ENCODE measurements around the gene SYNM. TPM values are rescaled to one million over a fixed set of nuclear protein-coding genes. Genes with fewer than 3 reads are reported as not detected.
"Not testable (repeated sequence)": the region's sequence is repeated elsewhere in the genome, so short reads cannot be mapped to it uniquely, and the experiment has no call there.

SYNM gene
- total RNA-seq, 1 donor from 2014 or later, result 378 TPM

GRCh38 chr15:99110581-99111320 is 5.9 kb downstream of the SYNM start:
- no peak for DNase-seq
- Histone ChIP-seq H3K27me3 (ENCODE audit: low read depth) (no peaks in the 10 kb centered on the region), H3K9me3 (replicated peaks) (no peaks in the 10 kb centered on the region), H3K36me3 (peaks cover 14% of the 10 kb centered on the region), H3K27ac (replicated peaks) (peak overlapping the region; percentile 95), H3K4me1 (peaks cover 100% of the 10 kb centered on the region), H3K4me3 (peak overlapping the region; percentile 81)
- no peak for TF ChIP-seq CTCF (IDR thresholded peaks at IDR 0.05; ENCODE audit: borderline replicate concordance)
- intact Hi-C loops (cut with micrococcal nuclease), result no loop called here

- H3K27ac ChIP-seq (replicated peaks), result peak overlapping the region; percentile 95
- H3K4me3 ChIP-seq; H3K27me3 ChIP-seq (ENCODE audit: low read depth); intact Hi-C loops (cut with micrococcal nuclease); DNase-seq; H3K9me3 ChIP-seq (replicated peaks): not testable (repeated sequence)
- H3K4me1 ChIP-seq, result peaks cover 94% of the 10 kb centered on the region
- H3K36me3 ChIP-seq, result peaks cover 22% of the 10 kb centered on the region
Measured at GRCh38 chr15:99111641-99112040, 6.8 kb downstream of the SYNM start.

GRCh38 chr15:99113547-99114271 is 8.8 kb downstream of the SYNM start:
- TF ChIP-seq CTCF (IDR thresholded peaks at IDR 0.05; ENCODE audit: borderline replicate concordance), result no peak
- intact Hi-C loops (cut with micrococcal nuclease), result no loop called here
- peaks cover 39% of the 10 kb centered on the region for H3K36me3 ChIP-seq
- H3K4me1 ChIP-seq, result peaks cover 79% of the 10 kb centered on the region
- no peak overlapping the region for H3K4me3 ChIP-seq
- H3K27ac ChIP-seq (replicated peaks), result peak overlapping the region; percentile 82
- DNase-seq, result no peak
- H3K27me3 ChIP-seq (ENCODE audit: low read depth), result no peaks in the 10 kb centered on the region
- H3K9me3 ChIP-seq (replicated peaks), result no peaks in the 10 kb centered on the region

- no peak for DNase-seq
- TF ChIP-seq CTCF (IDR thresholded peaks at IDR 0.05; ENCODE audit: borderline replicate concordance), result no peak
- H3K9me3 ChIP-seq (replicated peaks), result no peaks in the 10 kb centered on the region
- H3K36me3 ChIP-seq, result peaks cover 49% of the 10 kb centered on the region
- intact Hi-C loops (cut with micrococcal nuclease), result no loop called here
- H3K27me3 ChIP-seq (ENCODE audit: low read depth), result no peaks in the 10 kb centered on the region
- H3K4me3 ChIP-seq, result no peak overlapping the region
- H3K27ac ChIP-seq (replicated peaks), result peak overlapping the region; percentile 82
- peaks cover 79% of the 10 kb centered on the region for H3K4me1 ChIP-seq
Measured at GRCh38 chr15:99114511-99115299, 9.8 kb downstream of the SYNM start.

- no peak for TF ChIP-seq CTCF (IDR thresholded peaks at IDR 0.05; ENCODE audit: borderline replicate concordance)
- H3K27ac ChIP-seq (replicated peaks), result peak overlapping the region; percentile 82
- H3K9me3 ChIP-seq (replicated peaks), result no peaks in the 10 kb centered on the region
- H3K36me3 ChIP-seq, result peaks cover 53% of the 10 kb centered on the region
- intact Hi-C loops (cut with micrococcal nuclease), result no loop called here
- no peak for DNase-seq
- H3K4me1 ChIP-seq, result peaks cover 79% of the 10 kb centered on the region
- no peaks in the 10 kb centered on the region for H3K27me3 ChIP-seq (ENCODE audit: low read depth)
- no peak overlapping the region for H3K4me3 ChIP-seq
Measured at GRCh38 chr15:99115300-99116215, 10.7 kb downstream of the SYNM start.
